ENCODE results near the gene ETV3L. TPM values are rescaled to one million over a fixed set of nuclear protein-coding genes. Genes with fewer than 3 reads are reported as not detected.

Gene ETV3L
- not detected in 2 replicates for total RNA-seq

DNA sequence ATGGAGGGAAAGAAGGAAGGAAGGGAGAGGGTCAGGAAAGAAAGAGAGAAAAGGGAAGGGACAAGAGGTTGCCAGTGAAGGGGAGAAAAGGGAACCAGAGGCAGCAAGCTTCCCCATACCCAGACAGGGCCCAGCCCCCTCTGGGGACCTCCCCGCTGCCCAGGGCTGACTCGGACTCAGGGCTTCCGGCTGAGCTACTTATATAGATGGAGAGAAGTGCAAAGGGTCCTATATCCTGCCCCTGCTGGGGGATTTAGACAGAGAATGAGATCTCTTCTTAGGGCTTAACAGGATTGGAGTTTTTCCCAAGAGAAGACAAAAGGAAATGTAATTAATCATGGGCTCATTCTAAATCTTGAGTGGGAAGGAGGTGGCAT is at the start of gene ETV3L:
Gene ETV3L (minus strand): TSS at position 176 of the 377 bp plus-strand sequence. CDS start 285 bp downstream, outside the sequence.
- intact Hi-C loops (cut with micrococcal nuclease): no loop called here

DNA sequence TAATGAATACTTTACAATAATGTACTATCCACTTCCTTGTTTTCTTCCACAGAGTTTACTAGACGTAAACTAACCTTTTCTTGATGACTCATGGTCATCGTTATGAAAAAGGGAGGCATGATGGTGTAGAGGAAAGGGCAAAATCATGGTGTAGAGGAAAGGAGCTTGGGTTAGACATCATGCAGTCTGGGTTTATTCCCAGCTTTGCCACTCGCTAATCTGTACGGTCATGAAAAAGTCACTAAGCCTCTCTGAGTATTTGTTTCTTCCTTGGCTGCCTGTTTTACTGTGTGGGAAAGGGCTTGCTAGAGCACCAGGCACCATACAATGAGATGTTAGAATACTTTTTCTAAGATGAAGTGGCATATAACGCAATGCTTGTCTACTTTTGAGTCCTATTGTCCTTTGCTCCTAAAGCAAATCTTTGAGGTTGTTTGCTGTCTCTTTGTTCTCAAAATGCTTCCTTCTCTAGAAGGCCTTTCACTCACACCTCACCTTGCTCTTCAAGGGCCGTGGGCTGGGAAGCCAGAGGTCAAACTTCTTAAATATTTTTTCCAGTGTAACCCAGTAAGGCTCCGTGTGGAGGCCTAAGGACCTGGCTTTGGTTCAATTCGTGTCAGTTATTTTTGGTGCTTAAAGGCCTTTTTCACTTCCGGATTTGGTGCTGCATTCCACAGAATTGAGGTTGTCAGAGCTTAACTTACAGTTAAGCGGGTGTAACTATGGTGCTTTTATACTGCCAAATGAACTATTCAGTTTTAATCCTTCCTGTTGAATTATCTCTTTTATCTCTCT is 48.5 kb upstream of the ETV3L start:
- intact Hi-C loops (cut with micrococcal nuclease): no loop called here

- intact Hi-C loops (cut with micrococcal nuclease): no loop called here
Observed at GRCh38 chr1:157147037-157147436, 47.4 kb upstream of the ETV3L start.

GRCh38 chr1:157146244-157146643 is 46.6 kb upstream of the ETV3L start:
- intact Hi-C loops (cut with micrococcal nuclease): no loop called here

- intact Hi-C loops (cut with micrococcal nuclease): no loop called here
Observed at GRCh38 chr1:157145076-157145475, 45.5 kb upstream of the ETV3L start.

DNA sequence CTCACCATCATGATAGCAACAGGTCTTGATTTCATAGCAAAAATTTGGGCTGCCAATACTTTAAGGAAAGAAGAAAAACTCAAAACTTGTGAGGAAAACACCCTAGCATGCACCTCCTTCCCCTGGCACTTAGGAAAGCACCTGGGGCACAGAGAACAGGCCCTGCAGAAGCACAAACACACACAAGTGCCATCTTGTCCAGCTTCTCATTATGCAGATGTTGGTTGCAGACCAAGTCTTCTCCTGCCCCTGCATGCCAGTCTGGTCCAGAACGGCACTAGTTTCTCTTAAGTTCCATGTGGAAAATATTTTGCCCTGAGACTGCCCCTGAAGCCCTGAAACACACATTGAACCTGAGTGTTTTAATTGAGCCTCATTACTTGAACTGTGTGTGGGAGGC is 44.9 kb upstream of the ETV3L start:
- intact Hi-C loops (cut with micrococcal nuclease): no loop called here

- intact Hi-C loops (cut with micrococcal nuclease): no loop called here
Observed at GRCh38 chr1:157142765-157143423, 43.3 kb upstream of the ETV3L start.

GRCh38 chr1:157142201-157142600 is 42.6 kb upstream of the ETV3L start:
- intact Hi-C loops (cut with micrococcal nuclease): no loop called here

- intact Hi-C loops (cut with micrococcal nuclease): no loop called here
Observed at GRCh38 chr1:157141212-157141855, 41.7 kb upstream of the ETV3L start.

DNA sequence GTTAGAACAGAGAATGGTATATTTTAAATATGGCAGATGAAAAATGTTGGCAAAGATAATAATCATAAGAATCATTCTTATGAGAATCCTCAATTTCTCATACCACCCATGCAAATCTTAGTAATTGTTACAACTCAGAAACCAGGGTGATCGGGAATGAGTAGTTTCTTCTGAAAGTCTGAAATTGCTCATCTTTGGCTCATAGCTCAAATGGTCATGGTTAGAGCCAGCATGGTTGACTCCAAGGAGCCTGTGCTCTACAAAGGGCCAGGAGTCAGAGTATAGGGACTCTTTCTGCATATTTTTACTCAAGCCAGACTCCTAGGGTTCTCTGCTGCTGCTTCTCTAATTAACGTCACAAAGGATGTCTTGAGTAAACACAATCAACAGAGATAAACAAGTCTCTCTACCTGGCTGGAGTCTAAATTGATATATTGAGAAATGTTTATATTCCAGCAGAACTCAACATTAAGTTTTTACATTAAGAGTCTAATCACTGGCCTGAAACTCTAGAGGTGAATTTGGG is 40.5 kb upstream of the ETV3L start:
- intact Hi-C loops (cut with micrococcal nuclease): no loop called here

DNA sequence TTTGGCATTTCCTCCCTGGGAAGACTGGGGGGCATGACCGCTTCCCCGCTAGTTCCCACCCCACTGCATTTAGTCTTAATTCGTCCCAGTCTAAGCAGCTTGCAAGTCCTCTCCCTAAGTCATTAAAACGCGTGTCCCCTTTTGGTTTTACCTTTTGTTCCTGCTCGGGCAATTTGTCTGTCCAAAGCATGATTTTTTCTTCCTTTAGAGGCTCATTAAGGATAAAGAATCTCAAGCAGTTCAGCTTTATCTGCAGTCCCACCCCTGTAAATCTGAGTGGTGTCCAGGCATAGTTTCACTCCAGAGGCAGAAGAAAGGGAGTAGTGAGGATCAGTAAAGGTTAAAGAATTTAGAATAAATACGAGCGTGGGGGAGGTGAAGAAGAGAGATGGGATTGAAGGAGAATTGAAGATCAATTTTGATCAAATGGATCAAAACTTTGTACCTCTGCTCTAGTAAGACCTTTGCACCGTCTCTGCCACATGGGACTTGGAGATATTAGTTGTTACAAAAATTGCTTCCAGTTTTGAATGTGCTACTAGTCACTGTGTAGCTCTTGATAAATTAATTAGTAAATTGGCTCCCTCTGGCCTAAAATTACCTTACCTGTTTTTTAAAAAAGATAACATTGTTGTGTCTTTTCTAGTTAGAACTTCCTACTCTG is 39.6 kb upstream of the ETV3L start:
- intact Hi-C loops (cut with micrococcal nuclease): loop anchor here (5.0 to 10.0 kb wide), 3 partner anchors 47 to 1876 kb away; partner anchors contain the start of gene MEF2D

- intact Hi-C loops (cut with micrococcal nuclease): loop anchor here (1.0 to 10.0 kb wide), 4 partner anchors 46 to 1876 kb away; partner anchors contain the start of genes MEF2D and SH2D2A
Observed at GRCh38 chr1:157138220-157139051, 38.8 kb upstream of the ETV3L start, which contains the start of gene ETV3. Gene ETV3 (minus strand): TSS chr1:157138395. CDS start chr1:157136352, 2,043 bp downstream.

DNA sequence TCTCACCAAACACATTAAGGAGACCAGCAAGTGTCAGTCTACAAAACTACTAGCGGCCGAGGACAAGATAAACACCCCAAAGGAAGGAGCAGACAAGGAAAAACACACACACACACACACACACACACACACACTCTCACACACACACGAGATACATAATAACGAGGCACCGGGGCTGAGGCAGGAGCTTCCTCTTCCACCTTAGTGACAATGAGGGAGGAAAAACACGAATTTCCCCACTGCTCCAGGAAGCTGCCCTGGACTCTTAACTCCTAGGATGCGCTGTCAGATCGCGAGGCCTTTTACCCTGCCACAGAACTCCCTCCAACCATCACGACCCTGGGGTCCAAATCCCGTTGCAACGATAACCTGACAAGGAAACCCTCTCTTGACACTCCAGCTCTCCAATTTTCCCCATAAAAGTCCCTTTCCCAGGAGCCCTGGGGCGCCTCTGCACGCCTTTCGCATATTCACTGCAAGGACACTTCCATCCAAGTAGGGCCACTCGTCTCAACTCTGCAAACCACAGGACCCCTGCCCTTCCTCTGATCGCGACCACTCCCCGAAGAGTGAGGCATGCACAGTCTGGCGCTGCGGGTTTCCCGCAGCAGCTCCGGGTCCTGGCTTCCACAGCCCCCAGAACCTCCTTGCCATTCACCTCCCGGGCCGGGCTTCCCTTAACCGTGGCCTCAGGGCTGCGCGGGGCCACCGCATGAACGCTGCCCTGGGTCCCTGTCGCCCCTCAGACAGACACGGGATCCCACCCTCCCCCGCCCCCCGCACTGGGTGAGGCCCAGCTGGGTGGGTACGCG is 38.0 kb upstream of the ETV3L start:
- intact Hi-C loops (cut with micrococcal nuclease): loop anchor here (1.0 to 10.0 kb wide), 4 partner anchors 45 to 1877 kb away; partner anchors contain the start of genes MEF2D and SH2D2A

DNA sequence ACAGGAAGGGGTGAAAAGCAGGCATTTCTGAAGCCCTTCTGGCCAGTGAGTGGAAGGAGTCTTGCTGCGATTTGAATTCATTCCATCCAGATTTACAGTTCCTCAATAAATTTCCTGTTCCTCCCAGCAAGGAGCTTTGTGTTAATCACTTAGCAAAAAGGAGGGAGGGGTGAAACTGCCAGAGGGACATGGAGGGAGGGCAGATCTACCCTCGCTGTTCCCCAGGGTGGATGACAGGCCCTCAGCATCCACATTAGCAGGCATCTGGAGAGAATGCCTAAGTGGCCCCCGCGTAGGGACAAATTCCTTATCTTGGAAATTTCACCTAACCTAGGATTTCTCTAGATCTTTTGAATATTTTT is 37.4 kb upstream of the ETV3L start:
- intact Hi-C loops (cut with micrococcal nuclease): loop anchor here (5.0 to 10.0 kb wide), 3 partner anchors 45 to 1878 kb away; partner anchors contain the start of gene MEF2D

GRCh38 chr1:157136133-157136532 is 36.5 kb upstream of the ETV3L start:
- intact Hi-C loops (cut with micrococcal nuclease): loop anchor here (5.0 to 10.0 kb wide), 3 partner anchors 44 to 1879 kb away; partner anchors contain the start of gene MEF2D

- intact Hi-C loops (cut with micrococcal nuclease): loop anchor here (5.0 to 10.0 kb wide), 3 partner anchors 43 to 1879 kb away; partner anchors contain the start of gene MEF2D
Observed at GRCh38 chr1:157135646-157136045, 36.0 kb upstream of the ETV3L start.

DNA sequence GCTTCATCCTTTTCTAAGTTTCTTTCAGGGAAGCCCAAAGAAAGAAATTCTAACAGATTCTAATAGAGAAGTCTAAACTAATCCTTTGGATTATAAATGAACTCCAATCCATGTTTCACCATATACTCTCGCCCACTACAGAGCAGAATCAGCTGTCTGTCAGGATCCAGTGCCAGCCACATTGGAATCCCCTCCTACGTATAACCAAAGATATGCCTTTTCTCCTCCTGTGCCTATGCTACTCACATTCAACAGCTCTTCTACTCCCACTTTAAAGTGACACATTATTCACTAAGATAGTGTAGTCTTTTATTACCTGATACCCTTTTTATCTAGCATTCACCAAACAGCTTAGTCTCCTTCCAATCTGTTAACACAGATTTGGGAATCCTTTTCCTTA is 35.5 kb upstream of the ETV3L start:
- intact Hi-C loops (cut with micrococcal nuclease): loop anchor here (5.0 to 10.0 kb wide), 3 partner anchors 43 to 1880 kb away; partner anchors contain the start of gene MEF2D

GRCh38 chr1:157134442-157134841 is 34.8 kb upstream of the ETV3L start:
- intact Hi-C loops (cut with micrococcal nuclease): loop anchor here (10.0 kb wide), 2 partner anchors 630 to 1880 kb away; partner anchors contain the start of gene MEF2D

GRCh38 chr1:157133426-157133825 is 33.8 kb upstream of the ETV3L start:
- intact Hi-C loops (cut with micrococcal nuclease): loop anchor here (10.0 kb wide), 2 partner anchors 629 to 1881 kb away; partner anchors contain the start of gene MEF2D

Measured in T-helper 2 cell treated with Interferon-gamma antibody and Interleukin-4, amounts not matched to agents 100 ng/mL and 5 ng/mL, for 36 hours (primary cell).